Kidney capillary endothelial cell (primary cell): ENCODE results near the gene SLC22A4.

ENCODE experiments used
- DNase-seq: peaks from one replicate; pipeline ENCODE4 v3.0.0-alpha.2; 2018; ENCODE audit warnings: low spot score

SLC22A4 gene

GRCh38 chr5:132275367-132276220 is 18.6 kb upstream of the SLC22A4 start:
- DNase-seq: no peak

GRCh38 chr5:132277256-132277655 is 16.9 kb upstream of the SLC22A4 start:
- DNase-seq: no peak

- no peak for DNase-seq
Observed at GRCh38 chr5:132277971-132278853, 16.0 kb upstream of the SLC22A4 start.

- no peak for DNase-seq
Observed at GRCh38 chr5:132279801-132280200, 14.4 kb upstream of the SLC22A4 start.

GRCh38 chr5:132280371-132281240 is 13.6 kb upstream of the SLC22A4 start:
- DNase-seq: no peak

GRCh38 chr5:132281856-132282614 is 12.2 kb upstream of the SLC22A4 start:
- no peak for DNase-seq

- DNase-seq: no peak
Observed at GRCh38 chr5:132283423-132284043, 10.7 kb upstream of the SLC22A4 start.

- no peak for DNase-seq
Observed at GRCh38 chr5:132289097-132289496, 5.1 kb upstream of the SLC22A4 start.

GRCh38 chr5:132291026-132291425 is 3.2 kb upstream of the SLC22A4 start:
- DNase-seq: no peak

GRCh38 chr5:132293066-132293991 is 865 bp upstream of the SLC22A4 start:
- DNase-seq: peak; percentile 63

- DNase-seq: peak; percentile 96
Observed at GRCh38 chr5:132294728-132295504, 722 bp downstream of the SLC22A4 start.

GRCh38 chr5:132295505-132296411 is 1.6 kb downstream of the SLC22A4 start:
- peak; percentile 16 for DNase-seq

- no peak for DNase-seq
Observed at GRCh38 chr5:132296412-132297016, 2.3 kb downstream of the SLC22A4 start.

GRCh38 chr5:132297211-132297940 is 3.2 kb downstream of the SLC22A4 start:
- no peak for DNase-seq

- DNase-seq: no peak
Observed at GRCh38 chr5:132298298-132299212, 4.4 kb downstream of the SLC22A4 start.

GRCh38 chr5:132299917-132300316 is 5.7 kb downstream of the SLC22A4 start:
- DNase-seq: no peak
